H1 (cell line): ENCODE data around the gene CTF1. TPM values are rescaled to one million over a fixed set of nuclear protein-coding genes. Genes with fewer than 3 reads are reported as not detected.

ENCODE experiments used
- ASH2L ChIP-seq: fragments of 200-600, 300-600 bp; sonication (generic); IDR thresholded peaks from one replicate; pipeline ENCODE4 v1.7.1; 2017; ENCODE audit warnings: low read length
- CBX8 ChIP-seq: fragments of 300-800, 300-1000 bp; sonication (generic); IDR thresholded peaks from 2 replicates; pipeline ENCODE4 v1.7.1; 2016; ENCODE audit warnings: low read depth, low read length, borderline replicate concordance
- CHD2 ChIP-seq: IDR thresholded peaks from 2 replicates; pipeline ENCODE4 v1.6.1; 2012; ENCODE audit warnings: low read length, improper control_type of control experiment
- CTCF ChIP-seq, 3 experiments: IDR thresholded peaks; 1 replicate in 2 of 3; 2 replicates in 1 of 3; pipeline versions ENCODE4 v1.5.1 to v1.6.1; 2011; ENCODE audit warnings: low read length in 3 of 3, mild to moderate bottlenecking in 3 of 3, inconsistent platforms in 2 of 3, low read depth in 1 of 3, moderate library complexity in 1 of 3; ENCODE audit not compliant: insufficient read depth in 1 of 3; ENCODE audit errors: control extremely low read depth in 1 of 3
- EZH2 ChIP-seq: fragments of 200-600 bp; sonication (generic); IDR thresholded peaks from 2 replicates; pipeline ENCODE4 v1.7.1; 2012; ENCODE audit warnings: low read depth, mild to moderate bottlenecking, moderate library complexity, low read length, inconsistent platforms; ENCODE audit not compliant: severe bottlenecking
- FOSL1 ChIP-seq: IDR thresholded peaks from 2 replicates; pipeline ENCODE4 v1.6.1; 2011; ENCODE audit warnings: mild to moderate bottlenecking, low read depth, low read length, moderate library complexity; ENCODE audit not compliant: insufficient read depth
- GTF2F1 ChIP-seq: IDR thresholded peaks from 2 replicates; pipeline ENCODE4 v1.6.1; 2012; ENCODE audit warnings: low read depth, low read length, improper control_type of control experiment, borderline replicate concordance
- JUN ChIP-seq: IDR thresholded peaks from 2 replicates; pipeline ENCODE4 v1.6.1; 2011; ENCODE audit warnings: low read depth, mild to moderate bottlenecking, improper control_type of control experiment, low read length
- KDM4A ChIP-seq: IDR thresholded peaks from one replicate; pipeline ENCODE4 v1.7.1; 2012; ENCODE audit warnings: low read depth, mild to moderate bottlenecking, moderate library complexity, low read length, inconsistent platforms; ENCODE audit not compliant: severe bottlenecking
- KDM5A ChIP-seq: fragments of 200-600 bp; IDR thresholded peaks from 2 replicates; pipeline ENCODE4 v1.7.1; 2012; ENCODE audit warnings: mild to moderate bottlenecking, low read length, inconsistent platforms, mixed read lengths
- MAFK ChIP-seq: IDR thresholded peaks from 2 replicates; pipeline ENCODE4 v1.6.1; 2012; ENCODE audit warnings: low read depth, mild to moderate bottlenecking, improper control_type of control experiment, low read length
- NANOG ChIP-seq: IDR thresholded peaks from 2 replicates; pipeline ENCODE4 v1.6.1; 2011; ENCODE audit warnings: low read length, low read depth, mild to moderate bottlenecking, inconsistent platforms; ENCODE audit not compliant: insufficient read depth, poor library complexity, severe bottlenecking
- PHF8 ChIP-seq: fragments of 200-600 bp; sonication (generic); conservative IDR thresholded peaks from 2 replicates; pipeline ENCODE4 v1.7.1; 2012; ENCODE audit warnings: low read depth, mild to moderate bottlenecking, inconsistent platforms, low read length, moderate library complexity
- SIRT6 ChIP-seq: IDR thresholded peaks from one replicate; pipeline ENCODE4 v1.7.1; 2012; ENCODE audit warnings: low read length, inconsistent platforms
- SIX5 ChIP-seq: IDR thresholded peaks from 2 replicates; pipeline ENCODE4 v1.6.1; 2011; ENCODE audit warnings: mild to moderate bottlenecking, low read depth, low read length
- SP1 ChIP-seq: IDR thresholded peaks from 2 replicates; pipeline ENCODE4 v1.6.1; 2011; ENCODE audit warnings: low read depth, low read length
- SRF ChIP-seq: IDR thresholded peaks from 2 replicates; pipeline ENCODE4 v1.6.1; 2011; ENCODE audit warnings: mild to moderate bottlenecking, low read depth, low read length, moderate library complexity
- SUZ12 ChIP-seq: fragments of 200-600 bp; sonication (generic); IDR thresholded peaks from 2 replicates; pipeline ENCODE4 v1.6.1; 2012; ENCODE audit warnings: mild to moderate bottlenecking, inconsistent platforms, low read length, moderate library complexity, mixed read lengths
- TAF1 ChIP-seq: IDR thresholded peaks from 2 replicates; pipeline ENCODE4 v1.6.1; 2011; ENCODE audit warnings: mild to moderate bottlenecking, low read depth, low read length
- TBP ChIP-seq: IDR thresholded peaks from 2 replicates; pipeline ENCODE4 v1.6.1; 2011; ENCODE audit warnings: low read depth, low read length, improper control_type of control experiment
- YY1 ChIP-seq: IDR thresholded peaks from 2 replicates; pipeline ENCODE4 v1.6.1; 2011; ENCODE audit warnings: low read depth, mild to moderate bottlenecking, low read length
- ZNF274 ChIP-seq: IDR thresholded peaks from 2 replicates; pipeline ENCODE4 v1.7.0; 2012; ENCODE audit warnings: low read length, borderline replicate concordance; ENCODE audit errors: extremely low read depth
- polyA plus RNA-seq, 7 experiments: library from polyadenylated mRNA; depleted of rRNA in 3 of 7; stranded (reverse) in 5 of 7; unstranded in 2 of 7; fragments of >200 nt in 5 of 7; fragments of 200-250 nt in 2 of 7; gene quantifications; 1 replicate in 5 of 7; 2 replicates in 1 of 7; 4 replicates in 1 of 7; pipeline versions ENCODE4 v1.2.1 to v1.2.3, GENCODE V29; 2011 to 2013; ENCODE audit warnings: missing spikeins in 2 of 7, mixed read lengths in 2 of 7
- total RNA-seq: library from RNA; stranded (reverse); fragmentation: NEBNext Ultra II Directional; extraction: Animal tissue kit (Norgen Biotek cat#: 25700); gene quantifications from 2 replicates; pipeline ENCODE4 v1.2.1, GENCODE V29; 2021

The CTF1 gene
- total and polyA plus RNA-seq, 2 of the 8 experiments (the other 6 are each of a cell fraction or from before 2014, with no cell fraction given) = 0.97 to 3.4 TPM

GRCh38 chr16:30874821-30875717 lies 21.3 kb upstream of the CTF1 start (continued):
- peak; percentile 90; the same call in 1 of the 2 replicates for TF ChIP-seq TBP
- TF ChIP-seq NANOG = peak; percentile 3
- peak in 1 of 3 experiments; percentile 11; a peak in 1 of 4 replicates for TF ChIP-seq CTCF (IDR thresholded peaks at IDR 0.05; ENCODE audit: control extremely low read depth in 1 of 3, insufficient read depth in 1 of 3, low read depth in 1 of 3, low read length in 3 of 3)
- TF ChIP-seq CHD2 = no peak
- TF ChIP-seq KDM4A = peak; percentile 91
- peak; percentile 97 for TF ChIP-seq TAF1
- no peak; the same call in 1 of the 2 replicates for TF ChIP-seq SUZ12
- TF ChIP-seq SIRT6 = no peak
- no peak for TF ChIP-seq MAFK
- no peak; the same call in 1 of the 2 replicates for TF ChIP-seq YY1
- 0 out of 2 replicates have a peak, but pooled peaks have one; percentile 19 for TF ChIP-seq FOSL1
- peak; percentile 81 for TF ChIP-seq PHF8
- TF ChIP-seq SP1 = 0 out of 2 replicates have a peak, but pooled peaks have one; percentile 42
- TF ChIP-seq JUN = no peak
- no peak for TF ChIP-seq SIX5
- TF ChIP-seq GTF2F1 = 0 out of 2 replicates have a peak, but pooled peaks have one; percentile 77
- TF ChIP-seq SRF = no peak
- TF ChIP-seq KDM5A = no peak
- TF ChIP-seq EZH2 = peak; percentile 47
- TF ChIP-seq ZNF274 = no peak
- TF ChIP-seq CBX8 = no peak
- peak; percentile 69 for TF ChIP-seq ASH2L
